Measurements from ENCODE around the gene CLEC1A.

CLEC1A gene, protein sequence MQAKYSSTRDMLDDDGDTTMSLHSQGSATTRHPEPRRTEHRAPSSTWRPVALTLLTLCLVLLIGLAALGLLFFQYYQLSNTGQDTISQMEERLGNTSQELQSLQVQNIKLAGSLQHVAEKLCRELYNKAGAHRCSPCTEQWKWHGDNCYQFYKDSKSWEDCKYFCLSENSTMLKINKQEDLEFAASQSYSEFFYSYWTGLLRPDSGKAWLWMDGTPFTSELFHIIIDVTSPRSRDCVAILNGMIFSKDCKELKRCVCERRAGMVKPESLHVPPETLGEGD

DNA sequence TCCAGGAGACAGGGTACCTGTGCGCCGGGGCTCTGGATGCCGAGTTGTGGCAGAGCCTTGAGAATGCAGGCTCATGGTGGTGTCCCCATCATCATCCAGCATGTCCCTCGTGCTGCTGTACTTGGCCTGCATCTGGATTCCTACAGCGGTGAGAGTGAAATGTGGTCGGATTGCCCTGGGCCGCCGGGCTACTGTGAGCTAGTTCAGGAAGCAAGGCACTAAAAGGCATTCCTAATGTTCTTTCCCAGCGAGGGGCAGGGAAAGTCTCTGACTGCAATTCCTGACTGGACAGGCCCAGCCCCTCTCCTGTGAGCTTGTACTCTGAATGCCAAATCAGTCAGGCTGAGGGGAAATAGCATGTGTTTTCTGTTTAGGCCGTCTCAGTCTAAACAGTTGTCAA, at the start of gene CLEC1A:
Gene CLEC1A, minus strand, starts transcription at position 195 of the 400 bp plus-strand sequence. Its CDS starts 63 bp downstream, at position 132.
- no peak for DNase-seq

DNA sequence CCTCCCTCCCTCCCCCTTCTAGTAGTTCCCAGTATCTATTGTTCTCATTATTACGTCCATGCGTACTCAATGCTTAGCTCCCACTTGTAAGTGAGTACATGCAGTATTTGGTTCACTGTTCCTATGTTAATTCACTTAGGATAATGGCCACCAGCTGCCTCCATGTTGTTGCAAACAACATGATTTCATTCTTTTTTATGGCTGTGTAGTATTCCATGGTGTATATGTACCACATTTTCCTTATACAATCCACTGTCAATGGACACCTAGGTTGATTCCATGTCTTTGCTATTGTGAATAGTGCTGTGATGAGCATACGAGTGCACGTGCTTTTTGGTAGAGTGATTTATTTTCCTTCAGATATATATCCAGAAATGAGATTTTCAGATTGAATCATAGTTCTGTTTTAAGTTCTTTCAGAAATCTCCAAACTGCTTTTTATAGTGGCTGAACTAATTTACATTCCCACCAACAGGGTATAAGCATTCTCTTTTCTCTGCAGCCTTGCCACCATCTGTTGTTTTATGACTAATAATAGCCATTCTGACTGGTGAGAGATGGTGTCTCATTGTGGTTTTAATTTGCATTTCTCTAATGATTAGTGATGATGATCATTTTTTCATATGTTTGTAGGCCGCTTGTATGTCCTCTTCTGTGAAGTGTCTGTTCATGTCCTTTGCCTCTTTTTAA, 49.1 kb upstream of the CLEC1A start:
- no peak for DNase-seq

DNA sequence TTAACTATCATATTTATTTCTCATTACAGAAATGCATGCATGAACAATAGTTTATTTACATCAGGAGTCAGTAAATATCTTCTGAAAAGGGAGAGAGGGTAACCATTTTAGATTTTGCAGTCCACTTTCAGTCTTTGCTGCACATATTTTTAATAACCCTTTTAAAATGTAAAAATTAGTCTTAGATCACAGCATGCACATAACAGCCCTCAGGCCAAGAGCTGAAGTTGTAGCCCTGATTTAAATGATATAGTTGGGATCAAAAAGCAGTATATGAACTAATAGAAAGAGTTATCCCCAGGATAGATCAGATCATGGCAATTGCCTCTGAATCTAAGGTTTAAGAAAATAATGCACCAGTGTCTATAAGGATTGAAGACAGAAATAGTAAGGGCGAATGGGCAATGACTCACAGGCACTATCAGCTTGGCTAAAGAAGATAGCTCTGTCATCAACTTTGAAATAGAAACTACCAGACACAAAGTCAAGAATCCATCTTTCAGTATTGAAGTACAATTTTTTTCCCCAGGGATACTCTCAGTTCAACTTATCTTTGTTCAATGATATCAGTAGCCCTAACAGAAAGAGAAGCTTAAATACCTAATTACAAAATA, 44.3 kb upstream of the CLEC1A start:
- DNase-seq = no peak

DNA sequence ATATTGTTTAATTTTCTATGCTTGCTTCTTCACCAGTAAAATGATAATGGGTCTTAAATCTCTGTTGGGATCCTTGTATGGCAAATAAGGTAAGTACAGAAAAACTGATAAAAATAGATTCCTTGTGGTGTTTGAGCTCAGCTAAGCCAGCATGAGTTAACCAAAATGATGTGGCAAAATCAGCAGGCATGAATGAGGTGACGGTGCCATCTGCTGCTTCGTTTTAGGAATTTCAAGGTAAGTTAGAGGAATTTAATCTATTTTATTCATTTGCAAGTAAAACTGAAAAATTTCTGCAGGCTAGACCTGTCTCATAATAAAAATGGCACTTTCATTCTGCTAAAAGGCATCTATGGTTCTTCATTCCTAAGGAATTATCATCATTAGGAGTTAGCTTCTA, 41.2 kb upstream of the CLEC1A start:
- no peak for DNase-seq

DNA sequence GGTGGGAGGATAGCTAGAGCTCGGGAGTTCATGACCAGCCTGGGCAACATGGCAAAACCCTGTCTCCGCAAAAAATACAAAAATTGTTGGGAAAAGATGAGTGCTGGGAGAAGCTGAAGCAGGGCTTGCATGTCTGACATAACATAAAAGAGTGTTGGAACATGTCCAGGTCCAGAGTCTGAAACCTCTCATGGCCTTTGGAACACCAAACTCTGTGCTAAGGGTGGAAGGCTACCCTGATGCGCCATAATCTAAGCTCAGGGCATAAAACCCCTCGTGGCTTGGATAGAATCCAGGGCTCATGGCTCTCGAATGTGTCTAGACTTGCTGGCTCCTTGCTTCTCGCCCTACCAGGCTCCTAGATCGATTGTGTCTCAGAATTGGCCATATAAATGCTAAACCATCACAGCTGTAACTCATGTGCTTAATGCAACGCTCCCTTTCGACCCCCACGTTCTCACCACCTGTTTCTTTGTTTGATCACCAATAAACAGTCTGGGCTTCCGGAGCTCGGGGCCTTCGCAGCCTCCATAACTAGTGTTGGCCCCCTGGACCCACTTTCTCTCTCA, 37.9 kb upstream of the CLEC1A start:
- DNase-seq = no peak

DNA sequence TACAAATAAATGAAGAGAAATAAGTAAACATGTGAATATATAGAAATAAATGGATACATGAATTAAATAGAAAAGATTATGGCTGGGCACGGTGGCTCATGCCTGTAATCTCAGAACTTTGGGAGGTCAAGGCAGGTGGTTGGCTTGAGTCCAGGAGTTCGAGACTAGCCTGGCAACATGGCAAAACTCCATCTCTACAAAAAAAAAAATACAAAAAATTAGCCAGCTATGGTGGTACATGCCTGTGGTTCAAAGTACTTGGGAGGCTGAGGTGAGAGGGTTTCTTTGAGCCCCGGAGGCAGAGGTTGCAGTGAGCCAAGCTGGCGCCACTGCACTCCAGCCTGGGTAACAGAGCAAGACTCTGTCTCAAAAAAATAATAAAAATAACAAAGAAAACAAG, 36.3 kb upstream of the CLEC1A start:
- DNase-seq = no peak

DNA sequence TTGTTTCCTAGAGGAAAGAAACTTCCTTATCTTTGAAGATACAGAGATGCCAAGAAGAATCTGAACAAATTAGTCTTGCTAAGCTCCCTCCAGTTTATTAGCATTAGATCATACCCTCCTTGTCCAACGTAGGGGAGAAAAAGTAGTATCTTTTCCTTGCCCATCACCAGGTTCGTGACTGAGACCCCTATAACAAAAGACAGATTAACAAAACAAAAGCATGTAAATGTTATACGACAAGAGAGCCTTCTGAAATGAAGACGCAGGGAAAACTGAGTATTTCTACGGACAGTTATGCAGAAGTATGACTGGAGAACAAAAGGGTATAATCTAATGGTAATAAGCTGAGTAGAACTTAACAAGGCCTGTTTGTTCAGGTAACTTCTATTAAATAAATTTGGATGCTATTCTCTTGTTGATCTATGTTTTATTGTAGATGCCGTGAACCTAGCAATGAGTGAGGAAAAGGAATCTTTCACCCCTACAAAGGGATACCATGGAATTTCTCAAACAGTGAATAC, 34.1 kb upstream of the CLEC1A start:
- DNase-seq = no peak

DNA sequence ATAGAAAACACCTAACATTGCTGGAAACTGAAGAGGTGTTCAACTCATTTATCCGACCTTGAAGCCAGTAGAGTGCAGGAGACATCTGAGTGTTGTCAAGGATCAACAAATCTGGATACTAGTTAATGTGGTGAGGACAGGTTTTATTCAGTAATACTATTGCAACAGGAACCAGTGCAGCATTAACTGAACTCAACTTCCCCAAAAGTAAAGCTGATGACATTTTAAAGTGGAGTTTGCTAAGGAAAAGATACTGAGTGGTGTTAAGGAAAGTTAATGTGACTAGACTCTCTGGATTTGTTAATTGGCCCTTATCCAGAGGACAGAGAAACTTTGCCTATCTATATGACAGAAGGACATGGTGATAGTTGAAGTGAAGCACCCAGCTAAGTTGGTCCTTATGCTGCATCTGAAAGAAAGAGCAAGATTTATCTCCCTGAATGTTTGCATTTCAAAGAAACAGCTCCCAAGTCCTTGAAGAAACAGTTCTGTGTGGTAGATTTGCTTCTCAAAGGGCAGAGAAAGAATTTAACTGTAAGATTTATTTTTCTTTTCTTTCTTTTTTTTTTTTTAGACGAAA, 32.4 kb upstream of the CLEC1A start:
- DNase-seq = no peak

DNA sequence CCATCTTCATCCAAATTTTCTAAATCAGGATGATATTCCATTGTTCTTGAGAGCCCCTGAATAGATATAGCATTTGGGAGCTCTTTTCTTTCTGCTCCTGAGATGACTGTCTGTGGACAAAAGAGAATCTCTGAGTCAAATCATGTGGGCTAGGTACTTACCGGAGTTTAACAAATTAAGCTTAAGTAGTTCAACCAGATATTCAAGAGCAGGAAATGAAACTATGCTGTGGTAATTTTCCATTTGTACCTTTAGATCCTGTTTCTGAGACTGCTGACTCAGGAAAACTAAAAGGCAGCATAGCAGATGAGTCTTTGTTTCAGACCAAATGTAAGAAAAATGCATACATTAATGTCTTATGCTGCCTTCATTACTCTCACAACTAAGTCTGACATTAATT, 31.3 kb upstream of the CLEC1A start, which contains the start of gene CLEC7A:
Gene CLEC7A, minus strand, starts transcription at position 158 of the 400 bp plus-strand sequence. Its CDS starts 117 bp downstream, at position 41.
- DNase-seq = no peak

DNA sequence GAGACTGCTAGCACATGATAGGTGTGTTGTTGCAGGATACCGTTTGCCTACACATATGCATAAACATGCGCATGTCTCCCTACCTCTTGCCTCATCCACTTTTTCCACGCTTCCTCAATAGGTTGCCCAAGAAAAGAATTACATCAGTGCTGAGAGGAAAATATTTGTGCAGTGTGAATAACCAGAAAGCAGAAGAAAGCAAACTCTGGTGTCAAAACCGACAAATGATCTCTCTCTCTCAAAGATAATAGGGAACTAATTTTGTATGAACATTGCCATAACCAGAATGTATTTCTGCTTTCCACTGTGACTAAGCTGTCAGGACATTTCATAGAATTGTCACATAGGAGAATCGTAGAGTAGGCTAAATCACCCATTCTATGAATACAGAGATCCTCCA, 29.9 kb upstream of the CLEC1A start:
- DNase-seq = no peak

DNA sequence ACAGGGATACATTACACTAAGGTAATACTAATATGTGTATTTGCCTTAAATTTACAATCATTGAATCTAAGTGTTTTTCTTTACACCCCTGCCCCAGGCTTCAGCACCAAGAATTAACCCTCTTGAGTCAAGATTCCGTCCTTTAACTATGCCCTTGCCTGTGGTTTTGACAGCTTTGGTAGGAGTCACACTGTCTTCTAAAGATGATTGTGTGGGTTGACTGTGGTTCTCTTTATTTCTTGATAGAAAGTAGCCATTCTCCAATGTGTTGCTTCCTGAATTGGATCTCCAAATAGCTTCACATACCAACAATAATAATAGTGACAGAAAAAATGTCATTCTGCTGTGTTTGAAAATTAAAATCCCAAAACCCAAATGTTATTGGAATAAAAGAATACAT, 27.6 kb upstream of the CLEC1A start:
- DNase-seq = no peak

DNA sequence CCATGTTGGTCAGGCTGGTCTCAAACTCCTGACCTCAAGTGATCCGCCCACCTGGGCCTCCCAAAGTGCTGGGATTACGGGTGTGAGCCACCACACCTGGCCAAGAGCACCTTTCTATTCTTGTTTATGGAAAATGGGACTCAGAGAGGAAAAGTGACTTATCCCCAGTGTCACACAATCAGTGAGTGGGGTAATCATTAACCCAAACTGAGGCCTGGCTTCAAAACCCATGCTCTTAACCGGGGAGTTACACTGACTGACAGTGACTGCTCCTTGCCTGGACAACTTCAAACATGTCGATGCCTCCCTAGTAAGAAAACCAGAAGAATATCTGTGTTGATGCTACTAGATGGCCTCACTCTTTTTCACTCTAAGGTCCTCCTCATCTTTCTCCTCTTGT, 23.9 kb upstream of the CLEC1A start:
- DNase-seq = no peak

DNA sequence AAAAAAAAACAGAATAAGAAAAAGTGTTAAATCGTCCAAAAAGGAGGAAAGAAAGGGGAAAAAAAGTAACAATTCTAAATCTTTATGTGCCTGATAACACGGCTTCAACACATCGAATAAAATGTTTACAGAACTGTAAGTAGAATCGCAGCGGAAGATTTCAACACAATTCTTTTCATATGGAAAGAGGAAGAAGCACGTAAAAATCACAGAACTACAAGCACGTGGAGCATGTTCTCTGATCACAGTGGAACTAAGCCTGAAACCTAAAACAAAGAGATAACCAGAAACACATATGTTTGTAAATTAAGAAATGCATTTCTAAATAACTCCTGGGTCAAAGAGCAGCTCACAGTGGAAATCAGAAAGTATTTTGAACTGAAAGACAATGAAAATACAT, 22.5 kb upstream of the CLEC1A start:
- DNase-seq = no peak

DNA sequence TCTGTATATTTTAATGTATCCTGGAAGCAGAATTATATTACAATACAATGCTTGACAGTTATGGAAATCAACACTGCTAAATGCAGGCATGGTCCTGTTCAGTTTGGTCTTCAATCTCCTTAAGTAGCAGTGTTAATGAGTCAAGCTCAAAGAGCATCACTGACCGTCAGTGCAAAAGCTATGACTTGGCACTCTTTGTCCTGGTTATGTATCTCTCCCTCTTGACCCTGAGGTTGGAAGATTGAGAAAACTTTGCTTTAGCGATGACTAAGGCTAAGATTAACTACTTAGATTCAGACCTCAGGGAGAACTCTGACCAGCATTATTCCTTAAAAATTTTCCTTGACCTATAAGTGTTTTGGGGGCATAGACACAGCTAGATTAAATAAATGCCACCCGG, 20.3 kb upstream of the CLEC1A start:
- DNase-seq = no peak

DNA sequence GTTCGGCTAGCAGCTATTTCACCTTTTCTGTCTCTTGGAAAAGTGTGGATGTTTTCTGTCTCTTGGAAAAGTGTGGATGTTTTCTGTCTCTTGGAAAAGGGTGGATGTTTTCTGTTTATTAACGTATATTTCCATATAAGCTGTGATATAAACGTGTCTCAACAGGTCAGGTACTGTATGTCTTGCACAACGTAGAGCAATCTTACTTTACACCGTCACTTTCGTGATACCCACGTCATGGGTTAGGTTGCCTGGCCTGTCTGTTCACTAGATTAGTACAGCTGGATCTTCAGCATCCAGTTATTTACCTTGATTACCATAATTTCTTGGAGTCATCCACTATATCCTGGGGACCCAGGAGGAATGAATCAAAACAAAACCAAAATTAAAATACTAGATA, 17.1 kb upstream of the CLEC1A start:
- no peak for DNase-seq

DNA sequence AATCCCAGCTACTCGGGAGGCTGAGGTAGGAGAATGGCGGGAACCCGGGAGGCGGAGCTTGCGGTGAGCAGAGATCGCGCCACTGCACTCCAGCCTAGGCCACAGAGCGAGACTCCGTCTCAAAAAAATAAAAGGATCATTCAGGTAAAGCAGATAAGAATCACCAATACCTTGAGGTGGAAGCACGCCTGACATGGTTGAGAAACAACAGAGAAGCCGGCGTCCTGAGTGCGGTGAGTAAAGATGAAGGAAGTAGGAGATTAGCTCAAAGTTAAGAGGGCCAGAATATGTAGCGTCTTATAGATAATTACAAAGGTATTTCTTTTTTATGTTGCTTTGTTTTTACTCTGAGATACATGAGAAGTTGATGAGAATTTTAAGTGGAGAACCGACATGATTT, 16.5 kb upstream of the CLEC1A start:
- DNase-seq = no peak

DNA sequence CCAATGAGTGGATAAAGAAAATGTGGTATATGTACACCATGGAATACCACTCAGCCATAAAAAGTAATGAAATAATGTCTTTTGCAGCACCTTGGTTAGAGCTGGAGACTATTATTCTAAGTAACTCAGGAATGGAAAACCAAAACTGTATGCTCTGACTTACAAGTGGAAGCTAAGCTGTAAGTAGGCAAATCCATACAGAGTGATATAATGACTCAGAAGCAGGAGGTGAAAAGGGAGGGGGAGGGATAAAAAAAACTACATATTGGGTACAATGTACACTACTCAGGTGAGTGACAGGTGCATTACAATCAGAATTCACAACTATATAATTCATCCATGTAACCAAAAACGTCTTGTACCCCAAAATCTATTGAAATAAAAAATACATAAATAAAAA, 15.1 kb upstream of the CLEC1A start:
- DNase-seq = no peak

DNA sequence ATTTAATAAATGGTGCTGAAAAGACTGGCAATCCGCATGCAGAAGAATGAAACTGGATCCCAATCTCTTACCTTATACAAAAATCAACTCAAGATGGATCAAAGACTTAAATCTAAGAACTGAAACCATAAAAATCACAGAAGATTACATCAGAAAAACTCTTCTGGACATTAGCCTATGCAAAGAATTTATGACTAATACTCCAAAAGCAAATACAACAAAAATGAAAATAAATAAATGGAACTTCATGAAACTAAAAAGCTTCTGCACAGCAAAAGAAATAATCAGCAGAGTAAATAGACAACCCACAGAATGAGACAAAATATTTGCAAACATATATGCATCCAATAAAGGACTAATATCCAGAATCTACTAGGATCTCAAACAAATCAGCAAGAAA, 14.3 kb upstream of the CLEC1A start:
- DNase-seq = no peak

DNA sequence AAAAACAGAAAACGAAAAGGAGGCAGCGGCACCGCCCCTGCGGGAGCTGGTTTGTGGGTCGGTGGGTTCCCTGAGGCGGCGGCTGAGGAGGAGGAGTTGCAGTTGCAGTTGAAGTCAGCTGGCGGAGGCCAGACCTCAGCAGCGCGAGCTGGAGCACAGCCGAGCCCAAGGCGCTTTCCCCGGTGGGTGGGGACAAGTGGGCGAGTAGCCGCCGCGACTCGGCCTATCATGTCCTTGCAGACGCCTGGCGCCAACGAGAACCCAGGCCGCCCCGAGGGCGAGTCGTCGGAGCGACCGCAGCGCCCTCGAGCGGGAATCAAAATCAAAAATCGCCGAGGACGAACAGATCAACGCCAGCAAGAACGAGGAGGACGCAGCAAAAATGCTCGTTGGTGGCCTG, 12.7 kb upstream of the CLEC1A start:
- no peak for DNase-seq

DNA sequence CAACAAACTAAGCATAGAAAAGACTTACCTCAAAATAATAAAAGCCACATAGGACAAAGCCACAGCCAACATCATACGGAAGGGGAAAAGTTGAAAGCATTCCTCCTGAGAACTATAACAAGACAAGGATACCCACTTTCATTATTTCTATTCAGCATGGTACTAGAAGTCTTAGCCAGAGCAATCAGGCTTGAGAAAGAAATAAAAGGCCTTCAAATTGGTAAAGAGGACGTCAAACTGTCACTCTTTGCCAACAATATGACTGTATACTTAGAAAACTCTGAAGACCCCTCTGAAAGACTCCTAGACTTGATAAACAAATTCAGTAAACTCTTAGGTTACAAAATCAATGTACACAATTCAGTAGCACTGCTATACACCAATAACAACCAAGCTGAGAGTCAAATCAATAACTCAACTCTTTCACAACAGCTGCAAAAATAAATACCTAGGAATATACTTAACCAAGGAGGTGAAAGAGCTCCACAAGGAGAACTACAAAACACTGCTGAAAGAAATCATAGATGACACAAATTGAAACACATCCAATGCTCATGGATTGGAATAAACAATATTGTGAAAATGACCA, 11.6 kb upstream of the CLEC1A start:
- no peak for DNase-seq

DNA sequence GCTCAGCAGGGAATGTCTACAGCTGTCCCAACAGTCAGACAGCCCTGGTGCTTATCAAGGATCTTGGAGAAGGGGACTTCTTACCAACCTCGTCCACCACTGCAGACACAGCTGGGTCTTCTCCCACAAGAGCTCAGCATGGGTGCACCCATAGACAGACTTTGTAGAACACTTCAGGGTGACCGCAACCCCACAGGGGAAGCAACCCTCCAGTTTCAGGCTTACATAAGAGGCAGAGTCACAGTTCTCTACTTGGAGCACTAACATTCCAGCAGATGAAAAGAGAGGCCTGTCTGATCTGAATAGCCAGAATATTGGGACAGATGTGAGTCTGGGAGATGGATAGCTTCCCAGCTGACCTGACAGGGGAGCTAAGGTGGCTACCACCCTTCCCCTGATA, 3.5 kb upstream of the CLEC1A start:
- no peak for DNase-seq

DNA sequence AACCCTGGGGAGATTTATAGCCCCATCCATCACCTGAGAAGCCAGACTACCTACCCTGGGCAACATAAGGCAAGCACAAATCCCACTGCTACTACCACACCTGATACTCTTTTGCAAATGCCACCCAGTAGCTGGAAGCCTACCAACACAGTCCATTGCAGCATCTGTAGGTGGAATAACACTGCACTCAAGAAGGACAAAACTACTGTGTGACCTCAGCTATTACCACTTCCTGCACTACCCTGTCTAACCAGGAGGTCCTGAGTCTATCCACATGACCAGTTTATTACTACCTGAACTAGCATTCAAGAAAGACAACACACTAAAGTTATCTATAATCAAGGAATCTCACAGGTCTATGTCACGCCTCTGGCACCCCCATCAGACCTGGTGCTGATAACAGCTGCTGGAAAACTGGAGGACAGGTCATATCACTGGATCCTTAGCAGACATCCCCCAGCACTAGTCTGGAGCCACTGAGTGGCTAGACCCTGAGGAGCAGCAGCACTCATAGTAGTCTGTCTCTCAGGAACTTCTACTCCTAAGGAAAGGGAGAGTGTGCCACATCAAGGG, 2.9 kb upstream of the CLEC1A start:
- no peak for DNase-seq
